Activated T-cell treated with anti-CD3 and anti-CD28 coated beads for 24 hours (primary cell): Measurements from ENCODE around the gene FNDC3B.

Source experiments
- DNase-seq: peaks from one replicate; pipeline ENCODE4 v3.0.0-alpha.2; 2020; ENCODE audit warnings: low read depth

FNDC3B gene

GRCh38 chr3:172137287-172138192 is 98.2 kb downstream of the FNDC3B start:
- no peak for DNase-seq

- DNase-seq = no peak
Measured at GRCh38 chr3:172138193-172138537, 98.8 kb downstream of the FNDC3B start.

- no peak for DNase-seq
Measured at GRCh38 chr3:172138792-172139507, 99.6 kb downstream of the FNDC3B start.

- DNase-seq = no peak
Measured at GRCh38 chr3:172139528-172140276, 100.3 kb downstream of the FNDC3B start.

GRCh38 chr3:172140499-172141391 is 101.4 kb downstream of the FNDC3B start:
- DNase-seq = no peak

GRCh38 chr3:172142051-172142863 is 102.9 kb downstream of the FNDC3B start:
- no peak for DNase-seq

- DNase-seq = no peak
Measured at GRCh38 chr3:172142864-172143451, 103.6 kb downstream of the FNDC3B start.

- DNase-seq = no peak
Measured at GRCh38 chr3:172143739-172144497, 104.5 kb downstream of the FNDC3B start.

GRCh38 chr3:172144601-172145000 is 105.2 kb downstream of the FNDC3B start:
- DNase-seq = no peak

GRCh38 chr3:172145031-172145686 is 105.8 kb downstream of the FNDC3B start:
- DNase-seq = no peak

- DNase-seq = no peak
Measured at GRCh38 chr3:172146349-172146748, 107.0 kb downstream of the FNDC3B start.

GRCh38 chr3:172147113-172147818 is 107.9 kb downstream of the FNDC3B start:
- no peak for DNase-seq

GRCh38 chr3:172148241-172148640 is 108.9 kb downstream of the FNDC3B start:
- no peak for DNase-seq

GRCh38 chr3:172148702-172149565 is 109.6 kb downstream of the FNDC3B start:
- DNase-seq = no peak

GRCh38 chr3:172150268-172150667 is 110.9 kb downstream of the FNDC3B start:
- no peak for DNase-seq

- DNase-seq = no peak
Measured at GRCh38 chr3:172150913-172151650, 111.7 kb downstream of the FNDC3B start.
